Fibroblast of lung (primary cell): ENCODE measurements around the gene KRT36.

Experiments used
- CTCF ChIP-seq, 2 donors: IDR thresholded peaks in 1 of 2; conservative IDR thresholded peaks in 1 of 2; 1 replicate in 1 of 2; 2 replicates in 1 of 2; pipeline ENCODE4 v1.5.1; 2011 to 2012; ENCODE audit warnings: low read length in 2 of 2, control low read depth in 1 of 2, inconsistent platforms in 1 of 2, low read depth in 1 of 2, mild to moderate bottlenecking in 1 of 2
- EZH2 ChIP-seq: IDR thresholded peaks from 2 replicates; pipeline ENCODE4 v1.5.1; 2012; ENCODE audit warnings: low read length, control low read depth, mild to moderate bottlenecking; ENCODE audit errors: missing control alignments

DNA sequence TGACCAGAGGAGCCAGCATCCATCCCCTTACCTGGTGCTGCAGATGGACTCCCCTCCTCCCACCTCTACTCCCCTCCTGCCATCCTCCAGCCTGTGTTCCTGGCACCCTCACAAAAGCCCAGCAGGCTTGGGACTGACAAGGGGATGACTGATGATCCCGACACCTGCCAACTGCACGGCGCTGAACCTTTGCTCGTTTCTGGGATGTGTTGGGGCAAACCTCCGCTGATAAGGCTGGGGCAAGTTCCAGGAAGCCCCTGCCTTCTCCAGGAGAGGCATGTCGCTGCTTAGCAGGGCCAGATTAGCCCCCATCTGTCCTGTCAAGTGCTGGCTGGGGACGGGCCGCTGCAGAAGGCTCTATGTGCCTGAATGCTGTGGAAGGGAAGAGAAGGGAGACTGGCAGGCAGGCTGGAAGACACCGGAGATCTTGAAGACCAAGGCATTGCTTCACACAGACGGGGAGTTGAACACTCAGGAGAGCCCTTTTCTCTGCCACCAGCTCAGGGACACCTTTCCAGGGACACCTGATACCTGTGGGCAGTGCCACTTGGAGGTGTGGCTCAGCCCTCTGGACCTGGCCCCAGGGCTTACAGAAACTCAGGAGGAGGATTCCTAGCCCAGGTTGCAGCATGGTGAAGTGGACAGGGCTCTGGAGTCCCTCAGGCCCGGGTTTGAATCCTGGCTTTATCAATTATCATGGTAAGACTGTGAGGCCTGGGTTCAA lies 30.0 kb upstream of the KRT36 start:
- TF ChIP-seq CTCF (conservative IDR thresholded peaks at IDR 0.05 in 1 of 2, IDR thresholded peaks at IDR 0.05 in 1 of 2; ENCODE audit: low read depth in 1 of 2, low read length in 2 of 2) = no peak
- no peak for TF ChIP-seq EZH2
